Gastroesophageal sphincter (tissue), 4 donors: ENCODE results near the gene C9orf153. TPM values are rescaled to one million over a fixed set of nuclear protein-coding genes. Genes with fewer than 3 reads are reported as not detected.

Source experiments
- ATAC-seq: fragments of 150-250 bp; one replicate; pipeline ENCODE4 v1.9.1; 2016; ENCODE audit warnings: mild to moderate bottlenecking, moderate library complexity
- H3K27ac ChIP-seq, 4 donors: fragments of 200-600 bp; sonication (generic) in 3 of 4; 1 replicate in 3 of 4; 2 replicates in 1 of 4; pipeline ENCODE4 v1.5.1; 2016 to 2019
- H3K27me3 ChIP-seq: fragments of 200-600 bp; sonication (generic); one replicate; pipeline ENCODE4 v1.5.1; 2019
- H3K36me3 ChIP-seq, 2 donors: fragments of 200-600 bp; sonication (generic); one replicate each; pipeline ENCODE4 v1.5.1; 2019; ENCODE audit warnings: control low read depth in 1 of 2
- H3K4me1 ChIP-seq, 3 donors: fragments of 200-600 bp; sonication (generic); 1 replicate in 2 of 3; 2 replicates in 1 of 3; pipeline ENCODE4 v1.5.1; 2016 to 2019; ENCODE audit warnings: control low read depth in 2 of 3
- H3K4me3 ChIP-seq, 2 donors: fragments of 200-600 bp; sonication (generic); one replicate each; pipeline ENCODE4 v1.5.1; 2019; ENCODE audit warnings: mild to moderate bottlenecking in 1 of 2, moderate library complexity in 1 of 2
- H3K9me3 ChIP-seq, 3 donors: fragments of 200-600 bp; sonication (generic); one replicate each; pipeline ENCODE4 v1.5.1; 2017 to 2019; ENCODE audit warnings: control low read depth in 2 of 3
- CTCF ChIP-seq, 4 experiments: fragments of 200-600 bp in 2 of 4; fragments of 450-650 bp in 2 of 4; sonication (generic) in 1 of 4; IDR thresholded peaks; one replicate each; pipeline ENCODE4 v1.5.1; 2017 to 2019; ENCODE audit warnings: antibody characterized with exemption in 4 of 4, mild to moderate bottlenecking in 2 of 4, moderate library complexity in 2 of 4
- EP300 ChIP-seq: sonication (generic); formaldehyde crosslinking; IDR thresholded peaks from one replicate; pipeline ENCODE4 v1.6.1; 2017; ENCODE audit warnings: antibody characterized with exemption, mild to moderate bottlenecking
- POLR2A ChIP-seq, 2 donors: fragments of 450-650 bp; IDR thresholded peaks; one replicate each; pipeline ENCODE4 v1.6.1; 2017; ENCODE audit warnings: antibody characterized with exemption in 2 of 2, mild to moderate bottlenecking in 2 of 2, moderate library complexity in 1 of 2
- POLR2AphosphoS5 ChIP-seq: sonication (generic); formaldehyde crosslinking; IDR thresholded peaks from one replicate; pipeline ENCODE4 v1.6.1; 2017; ENCODE audit warnings: antibody characterized with exemption
- WGBS, 2 donors: methylation state at CpG; one replicate each; pipeline ENCODE4 v1.1.5; 2018; ENCODE audit warnings: low coverage in 1 of 2; 5-methylcytosine and 5-hydroxymethylcytosine counted together
- total RNA-seq, 4 donors: library from RNA; depleted of rRNA; stranded (reverse); fragments of >200 nt; gene quantifications; one replicate each; pipeline ENCODE4 v1.1.0, GENCODE V29; 2016

The C9orf153 gene
- total RNA-seq, 4 donors from 2014 or later, result 0.31 to 0.54 (median 0.47) TPM; not detected in 1

GRCh38 chr9:86181379-86182315 lies 77.8 kb downstream of the C9orf153 start:
- no peak for ATAC-seq
- Histone ChIP-seq H3K9me3 (no peaks in the 10 kb centered on the region), H3K27ac (no peak overlapping the region), H3K4me3 (no peak overlapping the region), H3K4me1 (no peaks in the 10 kb centered on the region), H3K36me3 (no peaks in the 10 kb centered on the region), H3K27me3 (no peaks in the 10 kb centered on the region)
- WGBS, 2 donors, result 63 to 72% methylated on average over 3 of the region's 3 CpGs
- TF ChIP-seq POLR2A (IDR thresholded peaks at IDR 0.05) (no peak), EP300 (no peak), POLR2AphosphoS5 (no peak), CTCF (IDR thresholded peaks at IDR 0.05) (no peak)

GRCh38 chr9:86178503-86178902 lies 81.0 kb downstream of the C9orf153 start:
- no peak overlapping the region for H3K4me3 ChIP-seq
- H3K4me1 ChIP-seq, result no peaks in the 10 kb centered on the region
- H3K9me3 ChIP-seq, result no peaks in the 10 kb centered on the region
- WGBS, 2 donors, result 89 to 100% methylated on average over 1 to 5 of the region's 5 CpGs
- H3K36me3 ChIP-seq, result no peaks in the 10 kb centered on the region
- TF ChIP-seq POLR2A (IDR thresholded peaks at IDR 0.05), result no peak
- no peak for TF ChIP-seq CTCF (IDR thresholded peaks at IDR 0.05)
- ATAC-seq, result no peak
- no peaks in the 10 kb centered on the region for H3K27me3 ChIP-seq
- H3K27ac ChIP-seq, result no peak overlapping the region

DNA sequence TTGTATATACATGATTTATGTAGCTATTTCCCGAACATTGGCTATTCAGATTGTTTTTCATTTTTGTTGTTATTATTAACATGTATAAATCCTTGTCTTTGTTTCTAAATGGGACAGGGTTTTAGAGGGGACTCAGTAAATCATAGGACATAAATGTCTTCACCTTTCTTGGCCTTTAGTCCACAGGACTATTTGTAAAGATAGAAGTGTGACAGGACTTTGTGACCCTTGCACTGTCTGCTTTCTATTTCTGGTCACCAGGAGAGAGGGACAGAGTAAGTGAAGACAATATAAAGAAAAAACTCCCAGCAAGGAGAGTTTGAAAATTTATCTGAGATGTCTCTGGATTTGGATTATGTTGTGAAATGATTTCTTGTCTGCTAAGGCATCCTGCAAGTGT lies 81.5 kb downstream of the C9orf153 start:
- no peak overlapping the region for H3K4me3 ChIP-seq
- no peak for ATAC-seq

DNA sequence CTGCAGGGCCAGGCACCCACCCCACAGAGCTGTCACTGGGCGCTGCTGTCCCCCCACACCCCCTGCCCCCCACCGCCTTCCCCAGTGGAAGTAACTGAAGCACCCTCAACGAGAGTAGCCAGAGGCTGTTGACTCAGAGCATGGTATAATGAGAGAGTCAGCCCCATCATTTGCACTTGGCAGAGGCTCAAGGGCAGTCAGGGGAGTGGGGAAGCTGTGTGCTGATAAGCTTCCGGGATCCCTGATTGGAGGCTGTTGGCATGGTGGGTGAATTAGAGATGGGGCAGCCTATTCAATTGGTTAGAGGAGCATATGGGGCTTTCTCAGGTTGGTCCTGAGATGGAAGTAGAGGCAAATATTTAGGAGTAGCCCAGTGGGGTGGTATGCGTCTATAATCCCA lies 83.0 kb downstream of the C9orf153 start:
- no peak for ATAC-seq
- no peaks in the 10 kb centered on the region for H3K9me3 ChIP-seq
- no peak overlapping the region for H3K4me3 ChIP-seq
- H3K36me3 ChIP-seq, result no peaks in the 10 kb centered on the region
- TF ChIP-seq POLR2A (IDR thresholded peaks at IDR 0.05) (no peak), CTCF (IDR thresholded peaks at IDR 0.05) (no peak), POLR2AphosphoS5 (no peak), EP300 (no peak)
- no peaks in the 10 kb centered on the region for H3K4me1 ChIP-seq
- no peak overlapping the region for H3K27ac ChIP-seq
- no peaks in the 10 kb centered on the region for H3K27me3 ChIP-seq
- WGBS, 2 donors, result 86 to 100% methylated on average over 1 to 2 of the region's 5 CpGs

More for the DNA sequence above, 81.5 kb downstream of the C9orf153 start:
- no peak for TF ChIP-seq POLR2AphosphoS5
- TF ChIP-seq CTCF (IDR thresholded peaks at IDR 0.05), result no peak
- no peak for TF ChIP-seq POLR2A (IDR thresholded peaks at IDR 0.05)
- TF ChIP-seq EP300, result no peak
- 29% methylated on average over 1 of the region's 1 CpG; no CpG with 5 or more reads in 1 of the 2 donors for WGBS, 2 donors
- Histone ChIP-seq H3K36me3 (no peaks in the 10 kb centered on the region), H3K4me1 (no peaks in the 10 kb centered on the region), H3K27me3 (no peaks in the 10 kb centered on the region), H3K27ac (no peak overlapping the region), H3K9me3 (no peaks in the 10 kb centered on the region)
